ENCODE measurements around the gene WNT1.

DNA sequence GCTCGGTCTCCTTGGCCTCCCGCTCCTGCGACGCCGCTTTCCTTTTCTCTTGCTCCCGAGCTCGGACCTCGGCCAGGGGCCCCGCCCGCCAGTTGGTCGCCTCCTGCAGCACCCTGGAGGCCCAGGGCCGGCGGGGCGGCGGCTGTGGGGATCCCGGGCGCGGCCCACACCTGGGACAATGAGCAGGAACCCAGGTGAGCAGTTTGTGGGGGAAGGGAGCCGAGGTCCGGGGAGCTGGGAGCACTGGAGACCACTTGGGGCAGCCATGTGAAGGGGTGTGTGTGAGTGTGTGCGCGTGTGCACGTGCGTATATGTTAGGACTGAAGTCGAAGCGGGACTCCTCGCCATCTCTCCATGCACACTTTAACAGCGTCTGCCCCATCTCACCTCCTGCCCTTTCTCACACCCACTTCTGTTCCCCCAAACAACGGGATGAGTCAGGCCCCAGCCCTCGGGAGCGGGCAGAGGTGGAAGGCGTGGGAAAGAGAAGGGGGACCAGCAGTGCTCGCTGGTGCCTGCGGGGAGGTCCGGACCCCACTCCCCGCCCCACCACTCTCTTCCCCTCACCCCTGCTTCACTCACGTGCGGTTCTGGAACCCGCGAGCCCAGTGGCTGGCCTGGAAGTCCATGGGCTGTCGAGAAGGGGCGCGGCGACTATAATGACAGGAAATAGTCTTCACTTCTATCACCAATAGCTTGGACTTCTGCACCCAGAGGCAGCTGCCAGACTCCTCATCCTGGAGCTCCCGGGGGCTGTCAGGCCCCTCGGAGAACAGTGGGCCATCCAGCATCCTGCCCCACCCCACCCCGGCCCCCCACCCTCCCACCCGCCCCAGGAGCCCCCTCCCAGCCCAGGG is 20.6 kb downstream of the WNT1 start:
- TF ChIP-seq CTCF (IDR thresholded peaks at IDR 0.05) (no peak), EZH2 (IDR thresholded peaks at IDR 0.05) (peak; percentile 74)
